ENCODE results near the gene AWAT2.
A peak's percentile ranks its signal among the peaks of the same experiment; 100 is the strongest.

- TF ChIP-seq CTCF (IDR thresholded peaks at IDR 0.05) = peak in 2 of 3 experiments; percentile 40 to 50
- no peak for TF ChIP-seq POLR2A (IDR thresholded peaks at IDR 0.05)
These were observed 19.4 kb downstream of the AWAT2 start for GRCh38 chrX:70030301-70030767.
